Superior temporal gyrus (tissue), 1 donor: ENCODE results near the gene LRRC75B.
"Not testable (repeated sequence)": the region's sequence is repeated elsewhere in the genome, so short reads cannot be mapped to it uniquely, and the experiment has no call there.

Source experiments
- DNase-seq: peaks from one replicate; pipeline ENCODE4 v3.0.0-alpha.2; 2016; ENCODE audit errors: extremely low spot score

Gene LRRC75B, protein sequence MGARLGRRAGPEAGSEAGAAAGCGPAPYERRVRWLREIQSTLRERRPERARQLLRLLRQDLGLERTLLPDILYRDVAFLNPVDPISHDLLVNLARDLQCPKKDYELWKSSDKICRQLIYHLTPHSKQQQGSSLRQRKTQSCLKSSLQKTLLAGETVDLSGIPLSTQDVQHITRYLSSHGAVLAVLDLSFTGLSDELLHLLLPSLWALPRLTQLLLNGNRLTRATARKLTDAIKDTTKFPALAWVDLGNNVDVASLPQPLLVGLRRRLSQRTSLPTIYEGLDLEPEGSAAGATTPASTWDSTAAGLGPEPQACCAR

DNA sequence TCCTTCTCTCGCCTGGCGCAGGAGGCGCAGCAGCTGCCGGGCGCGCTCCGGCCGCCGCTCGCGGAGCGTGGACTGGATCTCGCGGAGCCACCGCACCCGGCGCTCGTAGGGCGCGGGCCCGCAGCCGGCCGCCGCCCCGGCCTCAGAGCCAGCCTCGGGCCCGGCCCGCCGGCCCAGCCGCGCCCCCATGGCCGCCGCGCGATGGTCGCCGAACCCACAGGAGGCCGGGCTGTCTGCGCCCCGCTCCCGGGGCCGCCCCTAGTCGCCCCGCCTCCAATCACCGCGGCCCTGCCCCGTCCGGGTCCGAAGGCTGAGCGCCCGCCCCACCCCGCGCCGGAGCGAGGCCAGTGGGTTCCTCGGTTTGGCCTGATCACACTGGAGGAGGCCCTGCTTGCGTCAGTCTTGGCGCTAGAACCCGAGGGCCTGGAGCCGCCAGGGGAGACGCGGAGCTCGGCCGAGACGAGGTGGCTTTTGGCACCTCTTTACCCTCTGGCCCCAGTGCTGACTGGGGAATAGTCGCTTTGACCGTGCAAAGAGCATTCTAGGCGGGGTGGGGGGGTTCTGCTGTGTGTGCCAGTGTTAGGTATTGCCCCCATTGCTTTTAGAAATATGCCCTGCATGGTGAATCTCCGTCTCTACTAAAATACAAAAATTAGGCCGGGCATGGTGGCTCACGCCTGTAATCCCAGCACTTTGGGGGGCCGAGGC, at the start of gene LRRC75B:
LRRC75B (minus strand) TSS at position 223 of the 708 bp plus-strand sequence; CDS start at position 189, 34 bp downstream.
- peak; percentile 40 for DNase-seq

DNA sequence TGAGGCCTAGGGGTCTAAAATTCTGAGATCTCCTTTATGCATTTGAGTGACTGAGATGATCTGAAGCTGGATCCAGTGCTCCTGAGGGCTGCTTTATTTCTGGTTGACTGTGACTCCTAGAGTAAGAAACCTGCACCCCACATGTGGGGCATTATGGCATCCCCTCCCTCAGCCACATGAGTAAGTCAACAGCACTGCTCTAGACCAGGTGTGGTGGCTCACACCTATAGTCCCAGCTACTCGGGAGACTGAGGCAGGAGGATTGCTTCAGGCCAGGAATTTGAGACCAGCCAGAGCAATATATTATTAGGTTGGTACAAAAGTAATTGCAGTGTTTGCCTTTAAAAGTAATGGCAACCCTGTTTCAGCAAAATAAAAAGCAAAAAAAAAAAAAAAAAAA, 49.4 kb upstream of the LRRC75B start:
- DNase-seq = not testable (repeated sequence)

DNA sequence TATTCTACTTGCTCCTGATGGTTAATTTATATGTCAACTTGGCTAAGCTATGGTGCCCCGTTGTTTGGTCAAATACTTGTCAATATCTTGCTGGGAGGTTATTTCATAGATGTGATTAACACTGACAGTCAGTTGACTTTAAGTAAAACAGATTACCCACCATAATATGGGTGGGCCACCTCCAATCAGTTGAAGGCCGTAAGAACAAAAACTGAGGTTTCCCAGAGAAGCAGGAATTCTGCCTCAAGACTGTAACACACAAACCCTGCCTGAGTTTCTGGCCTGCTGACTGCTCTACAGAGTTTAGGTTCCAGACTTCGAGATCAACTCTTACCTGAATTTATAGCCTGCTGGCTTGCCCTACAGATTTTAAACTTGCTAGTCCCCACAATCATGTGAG, 43.6 kb upstream of the LRRC75B start:
- DNase-seq = not testable (repeated sequence)

DNA sequence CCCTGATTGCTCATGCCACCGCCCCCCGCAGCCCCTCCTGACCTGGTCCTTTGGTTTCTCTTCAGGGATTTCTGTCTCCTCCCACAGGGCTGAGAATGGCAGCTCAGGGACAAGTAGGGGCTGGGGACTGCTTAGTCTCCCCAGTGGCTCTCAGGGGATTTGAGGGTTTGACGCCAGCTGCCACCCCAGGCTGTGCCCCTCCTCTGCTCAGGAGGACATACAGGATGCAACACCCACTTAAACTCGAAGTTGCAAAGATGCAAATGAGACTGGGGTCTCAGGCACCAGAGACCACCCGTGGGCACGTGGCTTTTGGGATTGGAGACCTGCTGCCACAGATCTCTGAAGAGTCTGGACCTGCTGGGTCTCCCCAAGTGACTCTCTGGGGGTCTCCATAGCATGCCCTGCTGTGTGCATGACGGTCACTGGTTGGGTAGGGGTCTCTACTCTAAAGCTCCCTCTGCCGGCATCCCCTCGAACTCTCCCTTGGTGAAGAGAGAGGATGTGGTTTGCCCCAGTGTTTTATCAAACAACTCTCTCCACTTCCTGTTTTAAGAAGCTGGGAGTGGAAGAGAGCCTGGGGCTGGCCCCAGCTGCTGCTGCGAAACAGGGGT, 42.0 kb upstream of the LRRC75B start:
- not testable (repeated sequence) for DNase-seq

DNA sequence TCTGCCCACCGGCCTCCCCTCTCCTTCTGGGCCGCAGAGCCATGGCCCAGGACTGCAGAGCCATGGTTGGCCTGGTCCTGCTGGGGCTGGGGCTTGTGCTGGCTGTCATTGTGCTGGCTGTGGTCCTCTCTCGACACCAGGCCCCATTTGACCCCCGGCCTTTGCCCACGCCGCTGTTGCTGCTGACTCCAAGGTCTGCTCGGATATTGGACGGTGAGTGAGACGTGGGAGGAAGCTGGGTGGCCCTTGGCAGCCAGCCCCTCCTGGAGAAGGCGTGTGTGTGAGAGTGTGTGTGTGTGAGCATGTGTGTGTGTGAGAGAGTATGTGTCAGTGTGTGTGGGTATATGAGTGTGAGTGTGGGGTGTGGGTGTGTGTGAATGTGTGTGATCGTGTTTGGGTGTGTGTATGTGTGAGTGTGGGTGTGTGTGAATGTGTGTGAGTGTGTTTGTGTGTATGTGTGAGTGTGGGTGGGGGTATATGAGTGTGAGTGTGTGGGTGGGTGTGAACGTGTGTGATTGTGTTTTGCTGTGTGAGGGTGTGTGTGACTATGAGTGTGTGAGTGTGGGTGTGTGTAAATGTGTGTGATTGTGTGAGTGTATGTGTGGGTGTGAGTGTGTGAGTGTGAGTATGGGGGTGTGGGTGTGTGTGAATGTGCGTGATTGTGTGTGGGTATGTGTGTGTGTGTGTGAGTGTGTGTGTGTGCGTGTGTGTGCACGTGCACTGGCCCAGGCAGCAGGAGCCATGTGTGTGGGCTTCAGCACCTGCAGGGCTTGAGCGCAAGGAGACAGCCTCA, 40.6 kb upstream of the LRRC75B start:
- not testable (repeated sequence) for DNase-seq

DNA sequence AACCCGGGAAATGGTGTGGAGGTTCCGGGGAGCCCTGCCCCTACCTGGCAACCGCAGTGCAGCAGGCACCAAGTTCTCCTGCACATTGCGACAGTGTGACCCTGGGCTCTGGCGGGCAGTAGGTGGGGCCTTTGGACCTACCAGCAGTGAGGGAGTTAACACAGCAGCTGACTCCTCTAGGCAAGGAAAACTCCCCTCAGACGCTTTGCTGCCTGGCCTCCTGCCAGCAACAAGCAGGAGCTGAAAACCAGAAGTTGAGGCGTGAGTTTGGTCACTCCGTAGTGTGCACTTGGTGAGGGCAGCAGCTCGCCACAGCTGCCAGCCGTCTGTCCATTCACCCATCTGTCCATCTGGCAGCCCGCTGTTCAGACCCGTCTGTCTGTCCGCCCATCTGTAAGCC, 39.8 kb upstream of the LRRC75B start:
- DNase-seq = not testable (repeated sequence)

DNA sequence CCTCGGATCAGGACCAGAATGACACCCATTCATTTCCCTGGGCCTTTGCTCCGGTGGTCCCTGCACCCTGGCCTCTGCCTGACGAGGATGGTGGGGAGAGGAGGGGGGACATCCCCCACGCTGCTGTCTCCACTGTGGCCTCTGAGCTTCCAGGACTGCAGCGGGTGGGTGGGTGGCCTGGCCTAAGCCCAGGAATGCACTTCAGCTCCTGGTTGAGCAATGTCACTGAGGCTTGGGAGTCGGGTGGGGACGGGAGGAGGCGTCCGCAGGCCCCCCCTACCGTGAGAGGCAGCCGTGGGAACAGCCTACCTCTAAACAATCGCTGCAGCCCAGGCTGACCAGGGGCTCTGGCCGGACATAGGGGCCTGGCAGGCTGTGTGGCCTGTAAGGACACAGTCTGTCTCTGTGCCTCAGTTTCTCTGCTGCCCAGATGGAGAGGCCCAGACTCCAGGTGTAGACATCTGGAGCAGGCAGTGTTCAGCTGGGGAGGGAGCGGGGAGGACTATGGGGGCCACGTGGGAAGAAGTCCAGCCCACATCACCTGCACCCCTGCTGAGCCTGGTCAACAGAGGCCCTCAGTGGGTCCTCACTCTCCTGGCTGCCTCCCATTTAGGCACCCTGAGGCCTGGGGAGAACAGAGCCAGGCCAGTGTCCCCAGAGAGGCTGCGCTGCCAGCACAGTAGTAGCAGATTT, 38.7 kb upstream of the LRRC75B start:
- DNase-seq = not testable (repeated sequence)

DNA sequence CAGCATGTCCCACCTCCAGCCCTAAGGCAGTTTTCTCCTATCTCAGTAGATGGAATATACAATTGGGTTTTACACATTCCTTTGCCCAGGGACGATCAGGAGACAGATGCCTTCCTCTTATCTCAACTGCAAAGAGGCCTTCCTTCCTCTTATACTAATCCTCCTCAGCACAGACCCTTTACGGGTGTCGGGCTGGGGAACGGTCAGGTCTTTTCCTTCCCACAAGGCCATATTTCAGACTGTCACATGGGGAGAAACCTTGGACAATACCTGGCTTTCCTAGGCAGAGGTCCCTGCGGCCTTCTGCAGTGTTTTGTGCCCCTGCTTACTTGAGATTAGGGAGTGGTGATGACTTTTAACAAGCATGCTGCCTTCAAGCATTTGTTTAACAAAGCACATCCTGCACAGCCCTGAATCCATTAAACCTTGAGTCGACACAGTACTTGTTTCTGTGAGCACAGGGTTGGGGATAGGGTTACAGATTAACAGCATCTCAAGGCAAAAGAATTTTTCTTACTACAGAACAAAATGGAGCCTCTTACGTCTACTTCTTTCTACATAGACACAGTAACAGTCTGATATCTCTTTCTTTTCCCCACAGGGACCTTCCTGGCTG, 38.0 kb upstream of the LRRC75B start:
- DNase-seq = not testable (repeated sequence)

DNA sequence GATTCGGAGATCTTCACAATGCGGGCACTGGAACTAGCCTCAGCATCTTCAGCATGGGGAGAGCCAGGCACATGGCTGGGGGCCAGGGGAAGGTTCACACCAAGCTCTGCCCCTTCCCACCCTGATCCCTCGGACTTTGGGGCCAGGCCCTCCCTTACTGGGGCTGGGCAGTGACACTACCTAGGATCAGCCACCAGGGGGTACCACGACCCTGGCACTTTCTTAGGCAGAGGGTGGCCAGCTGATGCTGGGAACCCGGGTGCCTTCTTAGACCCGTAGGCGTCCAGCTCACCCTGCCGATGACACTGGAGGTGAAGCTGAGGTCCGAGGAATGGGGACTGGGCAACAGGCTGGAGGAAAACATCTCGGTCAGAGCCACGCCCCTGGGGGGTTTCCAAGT, 36.2 kb upstream of the LRRC75B start:
- peak; percentile 5 for DNase-seq

DNA sequence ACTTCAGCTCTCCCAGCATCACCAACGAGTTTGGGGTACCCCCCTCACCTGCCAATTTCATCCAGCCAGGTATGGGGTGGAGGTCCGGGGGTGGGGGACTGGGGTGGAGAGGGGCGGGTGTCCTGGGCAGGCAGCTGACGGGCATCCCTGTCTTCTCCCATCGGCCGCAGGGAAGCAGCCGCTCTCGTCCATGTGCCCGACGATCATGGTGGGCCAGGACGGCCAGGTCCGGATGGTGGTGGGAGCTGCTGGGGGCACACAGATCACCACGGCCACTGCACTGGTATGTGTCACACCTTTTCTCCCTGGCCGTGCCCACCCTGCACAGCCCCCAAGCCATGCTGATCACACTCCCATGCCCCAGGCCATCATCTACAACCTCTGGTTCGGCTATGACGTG, 35.0 kb upstream of the LRRC75B start:
- not testable (repeated sequence) for DNase-seq

DNA sequence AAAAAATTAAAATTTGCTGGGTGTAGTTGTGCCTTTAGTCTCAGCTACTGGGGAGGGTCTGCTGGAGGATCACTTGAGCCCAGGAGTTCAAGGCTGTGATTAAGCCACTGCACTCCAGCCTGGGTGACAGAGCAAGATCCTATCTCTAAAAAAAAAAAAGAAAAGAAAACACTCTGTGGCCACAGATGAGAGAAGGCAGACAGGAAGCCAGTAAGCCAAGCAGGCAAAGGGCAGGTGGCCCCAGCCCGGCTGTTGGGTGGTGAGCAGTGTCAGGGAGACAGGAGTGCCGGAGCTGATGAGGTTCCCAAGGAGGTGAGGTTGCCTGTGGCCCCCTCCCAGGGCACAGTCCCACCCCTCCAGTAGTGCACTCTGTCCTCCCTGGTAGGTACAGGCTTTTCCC, 29.7 kb upstream of the LRRC75B start:
- not testable (repeated sequence) for DNase-seq

DNA sequence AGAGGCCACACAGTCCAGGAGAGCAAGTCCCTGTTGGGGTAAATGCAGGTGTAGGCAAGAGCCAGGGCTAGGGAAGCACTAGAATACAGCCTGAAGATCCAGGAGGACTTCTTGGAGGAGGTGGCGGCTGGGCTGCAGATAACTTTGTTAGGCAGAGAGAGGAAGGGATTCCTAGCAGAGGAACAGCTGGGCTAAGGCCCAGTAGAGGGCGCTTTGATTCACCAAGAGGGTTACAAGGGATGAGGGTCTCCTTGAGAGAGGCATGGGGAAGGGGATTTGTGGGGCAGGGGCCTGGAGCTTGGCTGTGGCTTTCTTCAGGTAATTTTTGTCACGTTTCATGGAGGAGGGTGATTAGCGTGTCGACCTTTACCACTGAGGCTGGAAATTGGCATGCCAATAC, 28.4 kb upstream of the LRRC75B start:
- not testable (repeated sequence) for DNase-seq

DNA sequence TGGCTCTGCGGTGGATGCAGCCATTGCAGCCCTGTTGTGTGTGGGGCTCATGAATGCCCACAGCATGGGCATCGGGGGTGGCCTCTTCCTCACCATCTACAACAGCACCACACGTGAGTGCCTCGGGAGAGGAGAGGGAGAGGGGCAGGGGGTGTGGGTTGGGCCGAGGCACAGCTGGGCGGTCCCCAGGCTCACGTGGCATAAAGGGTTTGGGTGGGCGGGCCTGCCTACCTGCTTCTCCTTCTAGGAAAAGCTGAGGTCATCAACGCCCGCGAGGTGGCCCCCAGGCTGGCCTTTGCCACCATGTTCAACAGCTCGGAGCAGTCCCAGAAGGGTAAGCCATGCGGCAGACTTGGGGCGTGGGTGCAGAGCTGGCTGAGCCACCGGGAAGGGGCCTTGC, 21.9 kb upstream of the LRRC75B start:
- not testable (repeated sequence) for DNase-seq

DNA sequence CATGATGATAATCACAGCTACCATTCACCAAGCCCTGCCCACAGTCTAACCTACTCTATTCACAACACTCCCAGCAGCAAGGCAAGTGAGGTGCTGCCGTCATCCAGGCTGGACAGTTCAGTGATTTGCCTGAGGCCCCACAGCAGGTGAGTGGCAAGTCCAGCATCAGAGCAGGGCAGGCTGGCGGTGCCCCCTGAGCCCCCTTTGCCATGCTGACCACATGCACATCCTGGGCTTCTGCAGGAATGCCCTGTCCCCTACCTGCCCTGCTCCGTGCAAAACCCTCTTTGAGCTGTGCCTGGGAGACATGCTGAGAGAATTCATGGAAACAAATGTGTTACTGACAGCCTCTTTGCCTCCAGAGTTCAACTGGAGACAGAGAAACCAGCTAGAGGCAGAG, 17.0 kb upstream of the LRRC75B start:
- not testable (repeated sequence) for DNase-seq

DNA sequence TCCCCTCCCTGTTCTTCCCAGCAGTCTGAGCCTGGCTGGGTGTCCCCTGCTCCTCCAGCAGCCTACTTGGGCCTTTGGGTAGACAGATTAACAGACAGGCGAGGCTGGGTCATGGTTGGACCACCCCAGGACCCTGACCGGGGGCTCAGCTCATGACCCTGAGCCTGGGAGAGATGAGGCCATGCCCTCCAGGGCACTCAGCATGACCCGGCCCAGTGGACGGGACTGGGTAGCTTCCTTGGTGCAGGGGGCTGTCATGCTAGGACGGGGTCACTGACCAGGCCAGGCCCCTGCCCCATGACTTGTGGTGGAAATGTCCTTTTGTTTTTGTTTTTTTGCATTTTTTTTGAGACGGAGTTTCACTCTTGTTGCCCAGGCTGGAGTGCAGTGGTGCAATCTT, 15.5 kb upstream of the LRRC75B start:
- not testable (repeated sequence) for DNase-seq

DNA sequence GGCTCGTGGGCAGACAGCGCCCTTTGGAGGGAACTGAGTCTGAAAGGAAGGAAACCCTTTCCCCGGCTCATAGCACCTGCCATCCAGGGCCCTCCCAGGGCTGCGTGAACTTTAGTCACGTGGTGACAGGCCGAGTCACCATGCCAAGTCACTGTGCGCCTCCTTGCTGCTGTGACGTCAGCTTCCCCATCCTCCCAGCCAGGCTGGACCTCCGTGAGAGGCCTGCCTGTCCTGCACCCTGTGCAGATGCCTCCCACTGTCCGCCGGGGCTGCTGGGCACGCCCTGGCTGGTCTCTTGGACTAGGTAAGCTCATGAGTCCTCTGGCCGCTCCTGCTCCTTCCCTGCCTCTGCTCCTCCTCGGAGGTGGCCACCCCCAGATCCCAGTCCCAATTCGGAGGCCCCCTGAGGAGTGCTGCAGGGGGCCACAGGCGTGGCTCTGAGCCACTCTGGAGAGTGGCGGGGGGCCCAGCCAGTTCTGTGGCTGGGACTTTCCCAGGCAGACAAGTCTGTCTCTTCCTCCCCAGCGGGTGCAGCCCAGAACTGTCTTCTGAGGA, 14.6 kb upstream of the LRRC75B start:
- not testable (repeated sequence) for DNase-seq

DNA sequence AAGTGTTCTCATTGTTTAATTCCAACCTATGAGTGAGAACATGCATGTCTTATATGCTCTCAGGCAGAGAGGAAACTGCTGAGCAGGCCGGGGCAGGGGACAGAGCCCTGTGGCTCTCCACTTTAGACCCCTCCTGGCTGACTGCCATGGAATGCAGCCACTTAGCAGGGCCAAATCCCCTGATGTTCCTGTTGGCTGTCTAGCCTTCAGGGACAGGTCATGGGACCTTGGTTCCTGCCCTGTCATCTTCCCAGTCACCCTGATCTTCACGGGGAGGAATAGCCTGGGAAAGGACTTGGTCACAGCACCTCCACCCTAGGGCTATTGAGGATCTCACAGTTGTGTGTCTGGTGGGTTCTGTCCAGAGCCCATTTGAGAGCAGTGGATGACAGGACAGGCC, 13.5 kb upstream of the LRRC75B start:
- DNase-seq = not testable (repeated sequence)

DNA sequence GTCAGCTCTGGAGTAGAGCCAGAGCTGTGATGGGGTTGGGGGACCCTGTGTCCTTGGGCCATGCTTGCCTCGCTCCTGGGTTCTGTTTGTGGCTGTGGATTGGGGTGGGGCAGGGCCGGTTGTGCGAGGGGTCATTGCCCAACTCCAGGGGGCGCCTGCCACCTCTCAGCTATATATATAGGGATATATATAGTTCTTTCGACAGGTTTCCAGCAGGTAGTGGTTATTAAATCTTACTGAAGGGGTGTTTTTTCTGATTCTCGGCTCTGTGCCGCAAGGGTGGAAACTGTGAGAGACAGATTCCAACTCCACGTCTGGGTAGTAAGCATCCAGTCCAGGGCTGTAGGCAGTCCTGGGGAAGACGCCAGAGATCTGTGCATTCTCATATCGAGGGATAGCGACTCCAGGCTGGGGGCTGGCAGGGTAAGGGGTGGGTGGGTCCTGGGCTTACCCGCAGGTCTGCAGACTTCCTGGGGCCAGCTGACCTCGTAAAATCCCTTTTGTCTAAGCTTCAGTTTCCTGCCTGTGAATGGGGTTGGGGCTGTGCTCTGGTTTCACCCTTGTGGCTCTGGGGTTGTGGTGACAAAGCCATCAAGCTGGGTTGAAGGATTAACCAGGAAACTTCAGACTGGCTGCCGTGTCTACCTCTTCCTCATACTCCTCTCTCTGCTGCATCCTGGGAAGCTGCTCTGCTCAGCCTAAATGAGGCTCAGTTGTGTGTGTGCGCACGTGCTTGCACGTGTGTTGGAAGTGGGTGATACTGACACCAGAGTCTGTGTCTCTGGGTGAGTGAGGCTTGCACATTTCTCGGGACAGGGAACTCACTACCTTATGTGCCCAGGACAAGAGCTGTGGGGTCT, 11.1 kb upstream of the LRRC75B start:
- DNase-seq = not testable (repeated sequence)
